Thyroid gland (tissue), 4 donors: ENCODE results near the gene SLC23A2.

Source experiments
- CTCF ChIP-seq, 6 experiments: fragments of 200-600 bp in 3 of 6; fragments of 450-650 bp in 3 of 6; sonication (generic) in 3 of 6; IDR thresholded peaks; one replicate each; pipeline ENCODE4 v1.5.1; 2016 to 2019; ENCODE audit warnings: antibody characterized with exemption in 6 of 6, mild to moderate bottlenecking in 2 of 6, inconsistent platforms in 1 of 6, moderate library complexity in 1 of 6
- POLR2A ChIP-seq, 2 donors: fragments of 450-650 bp; IDR thresholded peaks; one replicate each; pipeline ENCODE4 v1.6.1; 2017; ENCODE audit warnings: antibody characterized with exemption in 2 of 2, mild to moderate bottlenecking in 2 of 2, moderate library complexity in 1 of 2

GRCh38 chr20:4873396-4873795 is 127.9 kb downstream of the SLC23A2 start:
- TF ChIP-seq CTCF (IDR thresholded peaks at IDR 0.05), result no peak
- no peak for TF ChIP-seq POLR2A (IDR thresholded peaks at IDR 0.05)
